GM12878 (cell line): Measurements from ENCODE around the gene HERC6. TPM values are rescaled to one million over a fixed set of nuclear protein-coding genes. Genes with fewer than 3 reads are reported as not detected.

Experiments used
- ATAC-seq: fragments of 200-7000 bp; cut with Tn5 transposase; 3 replicates; pipeline ENCODE4 v1.9.1; 2020; ENCODE audit warnings: mild to moderate bottlenecking, moderate library complexity
- BruUV-seq: library from RNA; stranded (reverse); fragments of 400-500 nt; replicated peaks from 2 replicates; lab custom pipeline; 2021; lab: Mats Ljungman, UMichigan
- CTCF ChIA-PET: fragments of 300-600 bp; sonication (Branson Sonifier 250); formaldehyde crosslinking; extraction: SDS; loops from one replicate; lab custom pipeline; 2021; ENCODE audit warnings: inconsistent platforms; lab: Yijun Ruan, JAX
- POLR2A ChIA-PET: fragments of 350-600 bp; formaldehyde crosslinking; extraction: SDS; loops from one replicate; lab custom pipeline; 2021; ENCODE audit warnings: inconsistent platforms; lab: Charles Lee
- RAD21 ChIA-PET: fragments of 300-600 bp; sonication (Branson Sonifier 250); formaldehyde crosslinking; loops from one replicate; lab custom pipeline; 2023; ENCODE audit warnings: antibody characterized with exemption; ENCODE audit not compliant: unreplicated experiment; lab: Charles Lee
- SMC1A ChIA-PET: fragments of 300-600 bp; sonication (Branson Sonifier 250); formaldehyde crosslinking; loops from one replicate; lab custom pipeline; 2023; ENCODE audit not compliant: unreplicated experiment, uncharacterized antibody; lab: Charles Lee
- DNase-seq: peaks from one replicate; pipeline ENCODE4 v3.0.0-alpha.2; 2011; ENCODE audit warnings: low read depth, low spot score
- FAIRE-seq: peaks from 3 replicates; lab custom pipeline; 2011; peaks lifted over from hg19 to GRCh38; lab: Jason Lieb, UNC
- H2AFZ ChIP-seq: 2 replicates; pipeline ENCODE4 v1.6.0; 2011; ENCODE audit warnings: low read depth, low read length, control low read depth; ENCODE audit not compliant: control insufficient read depth
- H3K27ac ChIP-seq: 2 replicates; pipeline ENCODE4 v1.5.1; 2011; ENCODE audit warnings: control low read depth; ENCODE audit not compliant: control insufficient read depth, insufficient read depth
- H3K27me3 ChIP-seq, 2 experiments: replicated peaks in 1 of 2; 2 replicates each; pipeline versions ENCODE4 v1.6.0 to v1.6.1; 2011; ENCODE audit warnings: low read length in 1 of 2; ENCODE audit not compliant: control insufficient read depth in 2 of 2, insufficient read depth in 2 of 2
- H3K36me3 ChIP-seq, 2 experiments: 2 replicates each; pipeline ENCODE4 v1.5.1; 2011; ENCODE audit warnings: low read length in 1 of 2; ENCODE audit not compliant: control insufficient read depth in 2 of 2, insufficient read depth in 2 of 2
- H3K4me1 ChIP-seq: 2 replicates; pipeline ENCODE4 v1.6.1; 2011; ENCODE audit warnings: mild to moderate bottlenecking, low read length, moderate library complexity, mixed read lengths; ENCODE audit not compliant: control insufficient read depth, insufficient read depth
- H3K4me2 ChIP-seq: 2 replicates; pipeline ENCODE4 v1.6.0; 2011; ENCODE audit warnings: control low read depth; ENCODE audit not compliant: control insufficient read depth, insufficient read depth
- H3K4me3 ChIP-seq: fragments of 200-600 bp; sonication (generic); 2 replicates; pipeline ENCODE4 v1.5.1; 2016
- H3K79me2 ChIP-seq: 2 replicates; pipeline ENCODE4 v1.6.0; 2011; ENCODE audit warnings: low read length; ENCODE audit not compliant: control insufficient read depth, insufficient read depth
- H3K9ac ChIP-seq: 2 replicates; pipeline ENCODE4 v1.8.0; 2011; ENCODE audit warnings: low read length, control low read depth, mixed read lengths; ENCODE audit not compliant: control insufficient read depth, insufficient read depth
- H3K9me3 ChIP-seq: replicated peaks from 3 replicates; pipeline ENCODE4 v1.5.1; 2011; ENCODE audit warnings: mild to moderate bottlenecking, low read length; ENCODE audit not compliant: control insufficient read depth, insufficient read depth
- H4K20me1 ChIP-seq: 2 replicates; pipeline ENCODE4 v1.6.0; 2011; ENCODE audit not compliant: control insufficient read depth, insufficient read depth
- CHD1 ChIP-seq: IDR thresholded peaks from 2 replicates; pipeline ENCODE4 v1.6.1; 2012; ENCODE audit warnings: low read depth, low read length, improper control_type of control experiment
- HDGF ChIP-seq: fragments of 450-650 bp; IDR thresholded peaks from 2 replicates; pipeline ENCODE4 v1.6.1; 2016; ENCODE audit warnings: antibody characterized with exemption
- KAT2A ChIP-seq: conservative IDR thresholded peaks from 2 replicates; pipeline ENCODE4 v1.6.1; 2011; ENCODE audit warnings: low read depth, low read length; ENCODE audit not compliant: control insufficient read depth
- MEF2B ChIP-seq: fragments of 450-650 bp; IDR thresholded peaks from 2 replicates; pipeline ENCODE4 v1.6.1; 2018; ENCODE audit warnings: mild to moderate bottlenecking, moderate library complexity; ENCODE audit not compliant: partially characterized antibody, poor library complexity, severe bottlenecking
- MTA2 ChIP-seq: fragments of 450-650 bp; IDR thresholded peaks from 2 replicates; pipeline ENCODE4 v1.6.1; 2016; ENCODE audit warnings: low read depth, mild to moderate bottlenecking, moderate library complexity
- NFYB ChIP-seq: IDR thresholded peaks from 2 replicates; pipeline ENCODE4 v1.6.1; 2011; ENCODE audit warnings: low read depth, mild to moderate bottlenecking, low read length, improper control_type of control experiment, moderate library complexity; ENCODE audit not compliant: insufficient read depth
- NR2F1 ChIP-seq: fragments of 450-650 bp; conservative IDR thresholded peaks from 2 replicates; pipeline ENCODE4 v1.6.1; 2017; ENCODE audit warnings: mild to moderate bottlenecking
- PKNOX1 ChIP-seq: fragments of 450-650 bp; IDR thresholded peaks from 2 replicates; pipeline ENCODE4 v1.6.1; 2016; ENCODE audit warnings: mild to moderate bottlenecking
- POU2F2 ChIP-seq: IDR thresholded peaks from 3 replicates; pipeline ENCODE4 v1.6.1; 2011; ENCODE audit warnings: low read depth, mild to moderate bottlenecking, low read length, borderline replicate concordance
- RB1 ChIP-seq: fragments of 450-650 bp; formaldehyde crosslinking; IDR thresholded peaks from 2 replicates; pipeline ENCODE4 v1.6.1; 2017; ENCODE audit warnings: mild to moderate bottlenecking, borderline replicate concordance
- RELB ChIP-seq: fragments of 450-650 bp; IDR thresholded peaks from 2 replicates; pipeline ENCODE4 v1.6.1; 2017; ENCODE audit warnings: low read depth, mild to moderate bottlenecking, moderate library complexity
- TBL1XR1 ChIP-seq: IDR thresholded peaks from 2 replicates; pipeline ENCODE4 v1.6.1; 2012; ENCODE audit warnings: low read depth, low read length, improper control_type of control experiment
- ZBED1 ChIP-seq: IDR thresholded peaks from 2 replicates; pipeline ENCODE4 v1.6.1; 2016; ENCODE audit warnings: borderline replicate concordance
- ZBTB40 ChIP-seq: fragments of 450-650 bp; IDR thresholded peaks from 2 replicates; pipeline ENCODE4 v1.6.1; 2016; ENCODE audit warnings: mild to moderate bottlenecking, moderate library complexity, borderline replicate concordance
- WGBS: methylation state at CpG from one replicate; pipeline ENCODE4 v1.1.6; 2016; ENCODE audit warnings: low lambda C conversion rate; ENCODE audit not compliant: insufficient replicate concordance, insufficient coverage; ENCODE audit errors: missing lambda C conversion rate; 5-methylcytosine and 5-hydroxymethylcytosine counted together
- in situ Hi-C: fragments of 300-500 bp; cut with MboI; formaldehyde crosslinking; loops from 9 replicates; pipeline ENCODE4 v1.14.3; 2018; ENCODE audit warnings: mixed read lengths
- intact Hi-C: fragments of 100-400 bp; cut with micrococcal nuclease; formaldehyde crosslinking; loops from one replicate; pipeline ENCODE4 v1.14.2; 2022; ENCODE audit not compliant: unreplicated experiment
- polyA plus RNA-seq, 11 experiments: library from polyadenylated mRNA; depleted of rRNA in 4 of 11; unstranded in 6 of 11; stranded (reverse) in 5 of 11; fragments of >200 nt; fragmentation: Nextera tagmentation in 4 of 11; fragmentation: Illumina TruSeq in 1 of 11; extraction: Ambion mirVana in 4 of 11; extraction: Trizol in 1 of 11; gene quantifications; 1 replicate in 1 of 11; 2 replicates in 10 of 11; pipeline versions ENCODE4 v1.2.1 to v1.2.3, GENCODE V29; 2011 to 2016; ENCODE audit warnings: inconsistent platforms in 2 of 11, missing spikeins in 2 of 11, low read depth in 1 of 11
- total RNA-seq, 4 experiments: library from RNA; depleted of rRNA in 3 of 4; stranded (reverse); fragments of >200 nt in 3 of 4; fragmentation: Illumina TruSeq in 1 of 4; extraction: Trizol in 1 of 4; gene quantifications; 2 replicates each; pipeline versions ENCODE4 v1.2.1 to v1.2.3, GENCODE V29; 2013 to 2021

Gene HERC6
- total and polyA plus RNA-seq, 10 of the 15 experiments (the other 5 are each of a cell fraction or from before 2014, with no cell fraction given), result 1.7 to 26.4 (median 5.9) TPM

GRCh38 chr4:88419874-88420273 is 41.2 kb downstream of the HERC6 start:
- Histone ChIP-seq H2AFZ (peak overlapping the region; percentile 59; the same call in 1 of the 2 replicates), H3K4me2 (peak overlapping the region; percentile 79), H4K20me1 (no peaks in the 10 kb centered on the region), H3K9me3 (no peaks in the 10 kb centered on the region; the same call in 2 of the 3 replicates), H3K4me1 (peaks cover 6% of the 10 kb centered on the region; the same call in 1 of the 2 replicates), H3K79me2 (no peaks in the 10 kb centered on the region), H3K36me3 (peaks cover 0 to 5% of the 10 kb centered on the region in 2 experiments; a peak in 1 of 4 replicates), H3K4me3 (no peak overlapping the region), H3K27ac (peak overlapping the region; percentile 56), H3K27me3 (no peaks in the 10 kb centered on the region), H3K9ac (peak overlapping the region; percentile 15; the same call in 1 of the 2 replicates)
- POLR2A ChIA-PET, result interaction anchor here (0.5 to 2.0 kb wide), 2 partner anchors 37 to 743 kb away, joined by 3 to 7 read pairs; partner anchors contain the start of gene HERC5
- in situ Hi-C loops (no loop called here), intact Hi-C loops (no loop called here)
- peak; percentile 88 for ATAC-seq
- peak; percentile 12 for DNase-seq
- no TSS peak for BruUV-seq
- CTCF ChIA-PET, result interaction anchor here (1.0 to 1.3 kb wide), 2 partner anchors 35 to 95 kb away, joined by 4 to 6 read pairs; no protein-coding TSS in a partner anchor
- 67% methylated on average over 5 of the region's 5 CpGs for WGBS
- RAD21 ChIA-PET, result interaction anchor here (1.1 to 2.2 kb wide), 2 partner anchors 9 to 33 kb away, joined by 3 to 10 read pairs; no protein-coding TSS in a partner anchor
- SMC1A ChIA-PET, result interaction anchor here (1.0 to 2.3 kb wide), 9 partner anchors 9 to 94 kb away, joined by 3 to 9 read pairs (median 4); partner anchors contain the start of genes HERC5 and HERC6
- FAIRE-seq, result no peak
- TF ChIP-seq TBL1XR1, result no peak
- peak; percentile 72 for TF ChIP-seq MEF2B
- TF ChIP-seq RB1, result no peak
- TF ChIP-seq MTA2, result 0 out of 2 replicates have a peak, but pooled peaks have one; percentile 24
- no peak for TF ChIP-seq HDGF
- TF ChIP-seq NR2F1, result no peak
- TF ChIP-seq CHD1, result no peak
- no peak for TF ChIP-seq NFYB
- no peak for TF ChIP-seq PKNOX1
- no peak for TF ChIP-seq POU2F2
- TF ChIP-seq KAT2A, result no peak
- 0 out of 2 replicates have a peak, but pooled peaks have one; percentile 17 for TF ChIP-seq RELB
- TF ChIP-seq ZBED1, result no peak
- no peak for TF ChIP-seq ZBTB40
